ENCODE measurements around the gene CCM2.
A peak's percentile ranks its signal among the peaks of the same experiment; 100 is the strongest.
"Not testable (repeated sequence)": the region's sequence is repeated elsewhere in the genome, so short reads cannot be mapped to it uniquely, and the experiment has no call there.

CCM2 gene

GRCh38 chr7:45105588-45106188, 105.7 kb downstream of the CCM2 start:
- no peak for TF ChIP-seq CTCF (conservative IDR thresholded peaks at IDR 0.05; ENCODE audit: low read depth)
- DNase-seq (ENCODE audit: low spot score) = no peak
- no peak overlapping the region for H3K27ac ChIP-seq
- POLR2A ChIA-PET (ENCODE audit: low non-redundant PET) = no interaction called here
- CTCF ChIA-PET = no interaction called here

GRCh38 chr7:45106820-45107219, 106.8 kb downstream of the CCM2 start:
- CTCF ChIA-PET = no interaction called here
- TF ChIP-seq CTCF (conservative IDR thresholded peaks at IDR 0.05; ENCODE audit: low read depth) = no peak
- DNase-seq (ENCODE audit: low spot score) = no peak
- no peak overlapping the region for H3K27ac ChIP-seq
- POLR2A ChIA-PET (ENCODE audit: low non-redundant PET) = no interaction called here

- DNase-seq (ENCODE audit: low spot score) = no peak
- H3K27ac ChIP-seq = no peak overlapping the region
- no peak for TF ChIP-seq CTCF (conservative IDR thresholded peaks at IDR 0.05; ENCODE audit: low read depth)
- ChIA-PET POLR2A (ENCODE audit: low non-redundant PET) (no interaction called here), CTCF (interaction anchor here (0.7 kb wide), 2 partner anchors 62 to 284 kb away, joined by 3 read pairs; no protein-coding TSS in a partner anchor)
Measured at GRCh38 chr7:45107356-45107755, 107.4 kb downstream of the CCM2 start.

- no peak for TF ChIP-seq CTCF (conservative IDR thresholded peaks at IDR 0.05; ENCODE audit: low read depth)
- no peak for DNase-seq (ENCODE audit: low spot score)
- H3K27ac ChIP-seq = peak overlapping the region; percentile 16; the same call in 1 of the 2 replicates
- ChIA-PET POLR2A (ENCODE audit: low non-redundant PET) (no interaction called here), CTCF (interaction anchor here (0.6 kb wide), 1 partner anchor 65 kb away, joined by 6 read pairs; no protein-coding TSS in a partner anchor)
Measured at GRCh38 chr7:45108863-45109262, 108.9 kb downstream of the CCM2 start.

- TF ChIP-seq CTCF (conservative IDR thresholded peaks at IDR 0.05; ENCODE audit: low read depth) = no peak; the same call in 1 of the 2 replicates
- ChIA-PET CTCF (interaction anchor here (0.6 to 1.2 kb wide), 3 partner anchors 25 to 138 kb away, joined by 3 to 4 read pairs (median 3); no protein-coding TSS in a partner anchor), POLR2A (ENCODE audit: low non-redundant PET) (interaction anchor here (0.5 to 1.3 kb wide), 5 partner anchors 9 to 246 kb away, joined by 3 to 6 read pairs (median 3); no protein-coding TSS in a partner anchor)
- DNase-seq (ENCODE audit: low spot score) = peak; percentile 93
- peak within 1 kb of the TSS; percentile 93 for H3K27ac ChIP-seq
Measured at GRCh38 chr7:45111298-45112223, 111.6 kb downstream of the CCM2 start, which contains the start of gene TBRG4. TBRG4 (minus strand) TSS chr7:45111697; CDS start chr7:45109237, 2,460 bp downstream.

- POLR2A ChIA-PET (ENCODE audit: low non-redundant PET) = no interaction called here
- CTCF ChIA-PET = no interaction called here
- no peak for DNase-seq (ENCODE audit: low spot score)
- TF ChIP-seq CTCF (conservative IDR thresholded peaks at IDR 0.05; ENCODE audit: low read depth) = no peak
- H3K27ac ChIP-seq = peak overlapping the region; percentile 93; the same call in 1 of the 2 replicates
Measured at GRCh38 chr7:45112648-45113047, 112.6 kb downstream of the CCM2 start.

GRCh38 chr7:45114257-45114656, 114.3 kb downstream of the CCM2 start:
- H3K27ac ChIP-seq; CTCF ChIA-PET; DNase-seq (ENCODE audit: low spot score); POLR2A ChIA-PET (ENCODE audit: low non-redundant PET): not testable (repeated sequence)
